Brain microvascular endothelial cell (primary cell): ENCODE results near the gene ANKRD55.

Source experiments
- DNase-seq: peaks from one replicate; pipeline ENCODE4 v3.0.0-alpha.2; 2020
- H3K27ac ChIP-seq: fragments of 250-450 bp; sonication (Bioruptor Pico); 2 replicates; pipeline ENCODE4 v1.5.1; 2020; ENCODE audit warnings: mild to moderate bottlenecking, moderate library complexity
- H3K27me3 ChIP-seq: fragments of 250-450 bp; sonication (Bioruptor Pico); replicated peaks from 2 replicates; pipeline ENCODE4 v1.5.1; 2020; ENCODE audit warnings: mild to moderate bottlenecking
- H3K36me3 ChIP-seq: fragments of 250-450 bp; sonication (Bioruptor Pico); replicated peaks from 2 replicates; pipeline ENCODE4 v1.5.1; 2020; ENCODE audit warnings: mild to moderate bottlenecking
- H3K4me3 ChIP-seq: 2 replicates; pipeline ENCODE4 v1.5.1; 2011; ENCODE audit warnings: low read depth, mild to moderate bottlenecking, control low read depth, low read length, moderate library complexity
- in situ Hi-C: cut with HindIII; loops from 2 replicates; pipeline ENCODE4 v1.10.0; 2017; ENCODE audit warnings: low sequenced_read_pairs, low pct_ligation_motif_present
- TF ChIP-seq, protein P1 (sequence below): IDR thresholded peaks from 2 replicates; pipeline ENCODE4 v1.5.1; 2011; ENCODE audit warnings: low read depth, mild to moderate bottlenecking, moderate library complexity, low read length, control low read depth, inconsistent platforms; ENCODE audit errors: missing control alignments

ANKRD55 gene

DNA sequence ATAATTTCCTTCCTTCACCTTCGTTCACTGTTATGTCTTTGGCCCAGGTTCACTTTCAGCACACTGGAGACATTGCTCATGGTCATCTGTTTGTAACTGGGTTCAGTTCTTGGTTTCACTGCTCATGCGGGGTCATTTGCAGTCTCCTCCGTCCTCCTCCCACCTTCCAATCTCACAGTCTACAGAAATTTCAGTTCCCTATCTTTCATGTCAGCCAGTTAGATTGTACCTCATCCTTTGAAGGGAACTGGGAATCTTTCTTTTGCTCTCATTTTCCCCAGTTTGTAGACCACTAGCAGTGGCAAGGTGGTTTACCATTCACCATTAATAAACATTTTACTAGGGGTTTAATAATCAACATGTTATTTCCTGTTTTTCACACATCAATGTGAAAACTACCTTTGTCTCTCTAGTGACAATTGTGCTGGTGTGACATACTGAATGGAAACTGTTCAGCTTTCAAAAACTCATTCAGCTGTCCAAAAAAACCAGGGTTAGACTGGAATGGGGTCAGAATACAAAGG is 137.5 kb downstream of the ANKRD55 start:
- DNase-seq, result no peak
- in situ Hi-C loops, result no loop called here
- no peak overlapping the region for H3K4me3 ChIP-seq
- H3K27me3 ChIP-seq, result no peaks in the 10 kb centered on the region
- H3K27ac ChIP-seq, result no peak overlapping the region
- H3K36me3 ChIP-seq, result no peaks in the 10 kb centered on the region
- TF ChIP-seq, protein P1, sequence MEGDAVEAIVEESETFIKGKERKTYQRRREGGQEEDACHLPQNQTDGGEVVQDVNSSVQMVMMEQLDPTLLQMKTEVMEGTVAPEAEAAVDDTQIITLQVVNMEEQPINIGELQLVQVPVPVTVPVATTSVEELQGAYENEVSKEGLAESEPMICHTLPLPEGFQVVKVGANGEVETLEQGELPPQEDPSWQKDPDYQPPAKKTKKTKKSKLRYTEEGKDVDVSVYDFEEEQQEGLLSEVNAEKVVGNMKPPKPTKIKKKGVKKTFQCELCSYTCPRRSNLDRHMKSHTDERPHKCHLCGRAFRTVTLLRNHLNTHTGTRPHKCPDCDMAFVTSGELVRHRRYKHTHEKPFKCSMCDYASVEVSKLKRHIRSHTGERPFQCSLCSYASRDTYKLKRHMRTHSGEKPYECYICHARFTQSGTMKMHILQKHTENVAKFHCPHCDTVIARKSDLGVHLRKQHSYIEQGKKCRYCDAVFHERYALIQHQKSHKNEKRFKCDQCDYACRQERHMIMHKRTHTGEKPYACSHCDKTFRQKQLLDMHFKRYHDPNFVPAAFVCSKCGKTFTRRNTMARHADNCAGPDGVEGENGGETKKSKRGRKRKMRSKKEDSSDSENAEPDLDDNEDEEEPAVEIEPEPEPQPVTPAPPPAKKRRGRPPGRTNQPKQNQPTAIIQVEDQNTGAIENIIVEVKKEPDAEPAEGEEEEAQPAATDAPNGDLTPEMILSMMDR, result no peak

DNA sequence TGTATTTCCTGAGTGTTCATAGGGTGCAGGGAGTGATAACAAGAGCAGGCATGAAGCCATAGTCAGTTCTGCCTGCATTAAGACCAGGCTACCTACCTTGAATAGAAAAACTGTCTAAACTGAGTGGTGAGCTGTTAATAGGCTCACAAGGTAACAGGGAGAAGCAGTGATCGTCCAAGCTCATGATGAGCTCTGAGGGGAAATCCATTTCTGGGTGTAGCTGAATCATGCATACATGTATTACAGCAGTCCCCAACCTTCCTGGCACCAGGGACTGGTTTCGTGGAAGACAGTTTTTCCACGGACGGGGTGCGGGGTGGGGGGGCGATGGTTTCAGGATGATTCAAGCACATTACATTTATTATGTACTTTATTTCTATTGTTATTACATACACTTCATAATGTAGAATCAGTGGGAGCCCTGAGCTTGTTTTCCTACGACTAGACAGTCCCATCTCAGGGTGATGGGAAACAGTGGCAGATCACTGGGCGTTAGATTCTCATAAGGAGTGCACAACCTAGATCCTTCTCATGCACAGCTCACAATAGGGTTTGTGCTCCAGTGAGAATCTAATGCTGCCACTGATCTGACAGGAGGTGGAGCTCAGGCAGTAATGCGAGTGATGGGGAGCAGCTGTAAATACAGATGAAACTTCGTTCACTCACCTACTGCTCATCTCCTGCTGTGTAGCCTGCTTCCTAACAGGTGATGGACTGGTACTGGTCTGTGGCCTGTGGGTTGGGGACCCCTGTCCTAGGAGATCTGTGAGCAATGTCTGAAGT is 138.4 kb downstream of the ANKRD55 start:
- H3K4me3 ChIP-seq, result no peak overlapping the region
- H3K36me3 ChIP-seq, result no peaks in the 10 kb centered on the region
- no peaks in the 10 kb centered on the region for H3K27me3 ChIP-seq
- TF ChIP-seq, protein P1, result no peak
- in situ Hi-C loops, result no loop called here
- DNase-seq, result no peak
- H3K27ac ChIP-seq, result no peak overlapping the region

DNA sequence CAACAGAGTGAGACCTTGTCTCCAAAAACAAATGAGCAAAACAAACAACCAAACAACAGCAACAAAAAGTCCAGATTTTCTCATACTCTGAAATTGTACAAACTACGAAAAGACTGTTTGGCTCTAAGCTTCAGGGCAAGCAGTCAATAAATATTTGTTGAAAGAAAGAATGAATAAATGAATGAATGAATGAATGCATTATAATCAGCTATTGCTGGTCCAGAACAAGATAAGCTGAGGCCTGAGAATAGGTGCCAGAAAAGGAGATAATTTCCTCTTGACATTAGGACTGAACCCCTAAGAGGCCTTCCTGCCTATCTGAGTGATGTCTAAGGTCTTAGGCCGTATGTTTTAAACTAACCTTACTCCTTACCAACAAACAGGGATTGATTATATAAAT is 139.2 kb downstream of the ANKRD55 start:
- no peaks in the 10 kb centered on the region for H3K27me3 ChIP-seq
- DNase-seq, result no peak
- no peak overlapping the region for H3K27ac ChIP-seq
- H3K4me3 ChIP-seq, result no peak overlapping the region
- TF ChIP-seq, protein P1, result no peak
- H3K36me3 ChIP-seq, result no peaks in the 10 kb centered on the region
- in situ Hi-C loops, result no loop called here

DNA sequence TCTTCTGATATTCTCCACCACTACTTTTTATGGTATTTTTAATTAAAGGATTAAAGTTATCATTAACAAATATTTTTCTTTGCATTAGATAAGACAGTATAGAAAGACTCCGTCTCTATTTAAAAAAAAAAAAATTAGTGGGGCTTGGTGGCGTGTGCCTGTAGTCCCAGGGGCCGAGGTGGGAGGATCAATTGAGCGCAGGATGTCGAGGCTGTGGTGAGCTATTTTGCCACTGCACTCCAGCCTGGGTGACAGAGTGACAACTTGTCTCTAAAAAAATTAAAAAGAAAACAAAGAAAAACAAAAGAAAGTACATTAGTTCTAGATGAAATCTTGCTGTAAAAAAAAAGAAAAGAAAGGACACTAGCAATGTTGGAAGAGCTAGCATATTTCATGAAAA is 141.0 kb downstream of the ANKRD55 start:
- H3K27ac ChIP-seq, result no peak overlapping the region
- no peak overlapping the region for H3K4me3 ChIP-seq
- in situ Hi-C loops, result no loop called here
- no peak for DNase-seq
- TF ChIP-seq, protein P1, result no peak
- no peaks in the 10 kb centered on the region for H3K36me3 ChIP-seq
- H3K27me3 ChIP-seq, result no peaks in the 10 kb centered on the region

DNA sequence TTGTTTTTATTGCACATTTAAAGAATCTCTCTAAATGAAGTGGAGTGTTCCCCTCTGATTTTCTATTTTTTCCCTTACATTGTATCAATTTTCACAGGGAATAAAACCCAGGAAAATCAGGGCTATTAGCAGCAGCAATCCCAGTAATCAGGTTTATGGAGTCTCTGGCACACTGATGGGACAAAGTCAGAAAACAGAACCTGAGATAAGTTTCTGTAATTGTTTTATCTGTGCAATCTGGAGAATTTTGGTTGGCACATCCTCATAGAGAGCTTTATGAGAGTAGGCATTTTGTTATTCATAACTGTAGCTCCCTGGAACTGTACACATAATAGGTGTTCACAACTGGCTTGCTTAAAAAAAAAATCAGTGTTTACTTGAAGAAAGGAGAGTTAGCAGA is 141.5 kb downstream of the ANKRD55 start:
- H3K27ac ChIP-seq, result no peak overlapping the region
- in situ Hi-C loops, result no loop called here
- no peak for DNase-seq
- TF ChIP-seq, protein P1, result no peak
- H3K36me3 ChIP-seq, result no peaks in the 10 kb centered on the region
- no peaks in the 10 kb centered on the region for H3K27me3 ChIP-seq
- no peak overlapping the region for H3K4me3 ChIP-seq
